DMS114 treated with DMSO at 0.1 percent for 48 hours (cell line): ENCODE data around the gene NOS1AP.

Experiments used
- DNase-seq: peaks from one replicate; lab custom pipeline; 2025; ENCODE audit not compliant: unreplicated experiment; lab: John Stamatoyannopoulos, UW

NOS1AP gene

DNA sequence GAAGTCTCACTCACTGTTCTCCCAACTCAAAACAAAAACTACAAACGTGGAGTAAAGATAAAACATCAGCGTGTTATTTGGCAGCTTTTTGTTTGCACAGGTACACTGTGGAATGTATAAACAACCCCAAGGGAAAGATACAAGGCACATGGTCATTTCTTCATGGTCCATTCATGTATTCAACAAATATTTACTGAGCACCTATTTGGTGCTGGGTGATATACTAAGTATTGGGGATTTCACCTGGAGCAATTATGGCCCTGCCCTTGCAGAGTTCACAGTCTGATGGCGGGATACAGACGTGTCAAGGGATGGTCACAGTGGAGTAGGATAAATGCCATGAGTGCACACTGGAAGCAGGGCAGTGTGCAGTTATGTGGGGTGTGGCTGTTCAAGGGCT lies 171.1 kb downstream of the NOS1AP start:
- no peak for DNase-seq

DNA sequence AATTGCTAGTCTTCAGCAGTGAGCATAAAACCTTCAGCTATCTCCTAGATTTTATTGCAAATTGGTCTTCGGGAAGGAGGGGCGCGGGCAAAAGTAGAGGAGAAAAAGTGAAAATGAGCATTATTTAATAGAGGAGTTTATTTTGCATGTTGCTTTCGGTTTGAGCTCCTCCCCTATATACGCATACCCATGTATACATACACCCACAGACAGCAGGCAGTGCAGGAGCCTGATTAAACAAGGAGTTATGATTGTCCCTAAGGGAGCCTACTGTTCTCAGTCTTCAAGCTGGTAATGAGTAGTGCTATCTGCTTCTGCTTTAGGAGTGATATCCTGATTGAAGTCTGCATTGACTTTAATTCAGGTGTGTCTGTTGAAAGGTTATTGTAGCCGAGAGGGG lies 173.3 kb downstream of the NOS1AP start:
- DNase-seq: no peak

DNA sequence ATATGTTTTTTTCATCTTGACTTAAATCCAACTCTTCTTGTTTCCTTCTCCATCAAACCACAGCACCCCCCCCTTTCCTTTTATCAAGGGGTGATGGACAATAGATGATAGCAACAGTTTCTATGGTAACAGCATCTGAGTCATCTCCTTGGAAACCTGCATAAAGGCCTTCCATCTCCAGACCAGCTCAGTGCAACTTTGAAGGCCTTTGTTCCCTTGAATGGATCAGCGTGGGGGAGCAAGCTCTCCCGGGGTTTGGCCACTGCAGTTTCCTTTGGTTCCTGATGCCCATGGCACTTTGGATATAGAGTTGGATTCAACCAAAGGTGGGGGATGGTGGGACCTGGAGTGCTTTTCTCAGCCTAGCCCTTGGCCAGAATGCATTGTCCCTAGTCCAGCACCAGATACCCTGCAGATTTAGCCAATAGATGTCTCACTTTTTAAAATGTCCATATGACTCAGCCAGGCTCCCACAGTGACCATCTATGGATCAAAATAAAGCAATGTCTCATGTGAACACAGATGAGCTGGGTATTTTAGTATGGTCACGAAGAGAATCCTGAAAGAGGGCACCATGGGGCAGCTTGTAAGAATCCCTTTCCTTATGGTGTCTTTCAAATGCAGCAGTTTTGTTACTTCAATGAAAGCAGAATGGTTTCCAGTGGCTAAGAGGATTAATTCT lies 179.5 kb downstream of the NOS1AP start:
- DNase-seq: no peak

DNA sequence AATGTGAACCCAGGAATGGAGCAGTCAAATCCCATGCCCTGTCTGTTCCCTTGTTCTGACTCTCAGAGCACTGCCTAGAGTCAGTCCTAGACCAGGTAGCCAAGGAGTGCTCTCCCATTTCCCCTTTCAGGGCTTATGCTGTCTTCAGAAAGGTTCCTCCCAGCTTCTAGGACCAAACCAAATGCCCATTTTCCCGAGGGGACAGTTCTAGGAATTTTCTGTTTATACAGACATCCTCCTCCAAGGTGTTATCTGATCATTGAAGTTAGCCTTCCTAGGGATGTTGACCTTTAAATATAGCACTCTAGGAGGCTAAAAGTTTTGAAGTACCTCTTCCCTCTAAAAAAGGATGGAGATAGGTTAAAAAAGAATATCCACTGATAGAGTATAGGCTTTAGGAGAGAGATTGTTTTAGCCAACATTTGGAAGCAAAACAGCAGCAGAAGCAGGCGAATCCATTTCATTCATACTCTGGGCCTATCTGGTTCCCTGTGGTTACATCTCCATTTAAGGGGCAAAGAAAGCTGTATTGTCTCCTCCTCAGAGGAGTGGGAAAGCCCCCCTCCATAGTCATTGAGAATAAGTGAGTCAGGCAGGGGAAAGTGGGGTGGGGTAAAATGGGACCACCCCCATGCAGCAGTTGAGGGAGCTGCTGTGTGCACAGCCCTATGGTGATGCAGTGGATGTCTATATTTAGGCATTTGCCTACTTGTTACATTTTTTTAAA lies 180.7 kb downstream of the NOS1AP start:
- no peak for DNase-seq

DNA sequence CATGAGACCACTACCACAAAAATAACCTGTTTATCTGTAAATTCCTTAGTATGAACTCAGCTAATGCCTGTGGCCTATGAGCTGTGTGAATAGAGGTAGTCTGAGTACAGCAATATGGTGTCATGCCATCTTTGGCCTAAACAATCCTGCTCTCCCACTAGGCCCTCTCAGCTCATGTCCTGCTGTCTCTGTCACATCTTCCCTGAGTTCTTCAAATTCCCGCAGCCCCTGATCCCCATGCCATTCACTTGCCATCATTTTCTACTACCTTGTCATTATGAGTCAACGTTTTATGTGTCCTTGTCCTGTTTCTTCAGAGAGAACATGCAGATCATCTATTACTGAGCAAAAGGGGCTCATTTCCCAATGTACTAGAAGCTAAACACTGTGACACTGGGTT lies 181.6 kb downstream of the NOS1AP start:
- DNase-seq: no peak

DNA sequence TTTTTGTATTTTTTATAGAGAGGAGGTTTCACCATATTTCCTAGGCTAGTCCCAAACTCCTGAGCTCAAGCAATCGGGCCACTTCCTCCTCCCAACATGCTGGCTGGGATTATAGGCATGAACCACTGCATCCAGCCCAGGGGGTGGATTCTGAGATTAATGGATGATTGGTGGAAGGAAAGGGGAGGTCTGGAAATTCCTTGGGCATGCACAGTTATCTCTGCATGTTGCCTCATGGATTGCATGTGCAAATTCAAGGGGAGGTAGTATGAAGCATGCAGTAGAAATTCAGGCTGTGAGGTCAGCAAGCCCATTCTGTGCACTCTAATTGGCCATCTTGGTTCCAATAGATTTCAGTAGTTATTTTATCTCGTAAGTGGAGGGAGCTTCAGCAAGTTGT lies 182.7 kb downstream of the NOS1AP start:
- no peak for DNase-seq

DNA sequence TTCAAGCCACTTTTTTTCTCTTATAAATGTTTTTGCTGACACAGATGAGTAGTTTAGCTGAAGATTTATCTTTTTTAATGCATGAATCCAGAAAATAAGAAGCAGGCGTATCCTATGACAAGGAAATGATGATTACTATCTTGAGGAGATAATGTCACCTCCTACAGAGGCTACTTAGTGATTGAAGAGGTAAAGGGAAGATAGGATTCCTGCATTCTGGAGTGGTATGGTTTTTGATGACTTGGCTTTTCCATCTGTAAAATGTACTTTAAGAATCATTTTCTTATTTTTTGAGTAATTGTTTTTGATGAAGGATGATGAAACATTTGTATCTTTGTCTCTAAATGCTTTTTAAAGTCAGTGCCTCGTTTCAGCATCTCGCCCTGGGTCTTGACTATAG lies 184.3 kb downstream of the NOS1AP start:
- DNase-seq: no peak

DNA sequence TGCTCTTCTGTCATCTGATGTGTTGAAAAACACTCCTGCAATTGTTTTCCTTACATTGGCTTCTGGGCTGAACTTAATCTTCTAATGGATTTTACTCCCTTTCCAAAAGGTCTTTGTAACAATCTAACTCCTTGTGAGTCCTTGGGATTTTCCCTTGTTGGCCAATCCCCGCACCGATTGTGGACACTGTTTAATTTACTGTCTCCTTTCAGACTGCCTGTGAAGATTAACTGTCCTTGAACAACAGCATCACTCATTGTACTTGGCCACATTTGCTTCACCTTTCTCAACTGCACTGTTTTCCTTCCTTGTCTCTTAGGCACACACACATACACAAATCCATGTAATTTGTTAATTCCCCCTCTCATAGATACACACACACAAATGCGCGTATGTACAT lies 186.8 kb downstream of the NOS1AP start:
- no peak for DNase-seq

DNA sequence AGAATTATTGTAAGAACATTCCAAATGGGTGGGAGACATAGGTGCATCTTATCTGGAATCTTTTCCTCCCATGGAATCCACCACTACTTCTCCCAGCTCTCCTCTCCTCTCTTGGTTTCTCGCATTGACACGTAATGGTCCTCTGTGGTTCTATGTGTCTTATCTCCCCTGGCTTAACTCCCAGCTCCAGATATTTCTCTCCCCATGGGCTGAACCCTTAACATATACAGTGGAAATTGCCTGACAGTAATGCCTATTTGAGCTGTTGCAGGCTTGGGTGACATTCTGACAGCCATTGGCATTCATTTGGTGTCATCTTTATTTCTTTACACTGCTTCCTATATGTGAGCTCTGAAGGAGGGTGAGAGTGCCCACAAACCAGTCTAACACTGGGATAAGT lies 188.9 kb downstream of the NOS1AP start:
- no peak for DNase-seq

DNA sequence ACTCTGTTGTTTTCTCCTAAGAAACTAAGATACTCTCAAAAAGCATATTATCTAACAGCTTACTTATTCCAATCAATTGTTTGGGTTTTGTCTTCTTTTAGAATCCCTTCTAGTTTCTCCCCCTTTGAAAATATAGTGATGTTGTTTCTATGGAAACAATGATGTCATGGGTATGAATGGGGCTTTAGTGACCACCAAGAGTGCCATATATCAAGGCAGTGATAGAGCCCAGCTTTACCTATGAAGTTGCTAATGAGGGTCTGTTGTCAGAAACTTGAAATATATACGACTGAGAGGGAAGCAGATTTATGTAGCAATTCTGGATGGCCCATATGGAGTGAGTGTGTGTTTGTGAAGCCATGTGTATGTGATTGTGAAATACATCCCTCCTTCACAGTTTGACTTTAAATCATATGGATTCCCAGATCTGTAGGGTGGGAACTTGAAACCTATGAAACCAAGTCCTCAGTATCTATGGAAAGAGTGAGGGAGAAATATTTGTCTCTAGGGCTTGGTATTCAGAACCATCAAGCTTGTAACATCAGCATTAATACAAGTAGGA lies 190.5 kb downstream of the NOS1AP start:
- no peak for DNase-seq

DNA sequence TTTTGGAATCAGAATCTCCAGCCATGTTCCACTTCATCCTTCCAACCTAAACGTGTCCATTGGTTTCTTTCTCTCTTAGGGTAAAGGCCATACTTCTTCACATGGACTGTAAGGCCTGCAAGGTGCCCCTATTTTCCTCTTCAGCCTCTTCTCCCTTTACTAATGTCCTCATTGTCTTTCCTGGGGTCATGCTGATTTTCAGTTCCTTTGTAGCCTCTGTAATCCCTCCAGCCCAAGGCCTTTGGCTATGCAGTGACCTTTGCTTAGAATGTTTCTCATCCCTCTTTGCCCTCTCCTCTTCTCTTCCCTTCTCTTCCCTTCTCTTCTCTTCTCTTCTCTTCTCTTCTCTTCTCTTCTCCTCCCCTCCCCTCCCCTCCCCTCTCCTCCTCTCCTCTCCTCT lies 194.6 kb downstream of the NOS1AP start:
- no peak for DNase-seq

DNA sequence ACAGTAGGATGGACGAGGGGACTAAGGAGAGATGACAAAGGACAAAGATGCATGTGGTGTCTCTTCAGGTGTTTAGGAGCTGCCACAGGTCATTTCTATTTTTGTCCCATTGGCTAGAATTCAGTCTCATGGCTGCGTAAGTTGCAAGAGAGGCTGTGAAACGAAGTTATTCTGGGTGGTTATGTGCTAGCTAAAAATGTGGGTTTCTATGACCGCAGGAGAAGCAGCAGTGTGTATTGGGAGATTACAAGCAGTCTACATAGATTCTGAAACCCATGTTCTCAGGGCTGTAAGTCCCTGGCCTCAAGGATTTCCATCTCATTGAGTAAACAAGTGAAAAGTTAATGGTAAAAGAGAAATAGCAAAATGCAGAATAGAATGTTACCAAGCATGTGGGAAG lies 196.5 kb downstream of the NOS1AP start:
- DNase-seq: no peak

DNA sequence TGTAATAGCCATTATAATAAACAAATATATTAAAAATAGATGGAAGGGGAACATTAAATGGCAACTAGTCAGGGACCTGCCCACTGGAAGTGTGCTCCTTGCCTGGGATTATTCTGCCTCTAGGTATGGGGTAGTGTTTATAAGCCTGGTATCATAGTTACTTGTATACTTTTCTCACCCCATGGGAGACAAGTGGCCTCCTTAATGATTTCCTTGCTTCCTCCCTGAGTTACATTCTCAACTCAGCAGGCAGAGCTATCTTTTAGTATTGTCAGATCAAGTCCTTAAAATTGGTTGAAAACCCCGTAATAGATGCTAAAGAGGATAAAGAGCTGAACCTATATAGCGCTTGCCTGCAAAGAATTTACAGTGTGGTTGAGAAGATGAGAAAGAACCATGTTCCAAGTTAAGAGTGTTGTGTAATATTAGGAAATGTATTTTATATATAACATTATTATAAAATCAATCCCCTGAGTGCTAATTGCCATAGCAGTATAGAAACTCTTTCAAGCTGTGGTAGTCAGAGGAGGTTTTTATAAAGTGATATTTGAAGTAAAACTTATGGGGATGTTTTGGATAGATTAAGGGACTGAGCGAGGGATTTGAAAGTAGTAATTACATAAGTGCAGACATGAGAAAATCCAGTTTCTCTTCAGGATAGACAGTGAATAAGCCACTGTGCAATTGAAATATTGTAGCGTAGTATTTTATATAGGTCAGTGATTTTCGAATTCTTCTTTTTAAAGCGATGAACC lies 200.7 kb downstream of the NOS1AP start:
- DNase-seq: no peak

DNA sequence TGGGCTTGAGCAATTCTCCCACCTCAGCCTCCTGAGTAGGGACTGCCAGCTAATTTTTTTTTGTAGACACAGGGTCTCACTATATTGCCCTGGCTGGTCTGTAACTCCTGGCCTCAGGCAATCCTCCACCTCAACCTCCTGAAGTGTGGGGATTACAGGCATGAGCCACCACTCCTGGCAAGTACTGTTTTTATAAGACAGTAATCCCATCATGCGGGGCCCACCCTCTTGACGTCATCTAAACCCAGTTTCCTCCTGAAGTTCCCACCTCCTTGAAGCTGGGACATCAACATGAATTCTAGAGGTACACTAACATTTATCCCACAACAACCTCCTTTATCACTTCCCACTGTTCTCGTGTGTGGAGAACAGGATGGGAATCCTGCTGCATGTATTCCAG lies 202.5 kb downstream of the NOS1AP start:
- DNase-seq: no peak

DNA sequence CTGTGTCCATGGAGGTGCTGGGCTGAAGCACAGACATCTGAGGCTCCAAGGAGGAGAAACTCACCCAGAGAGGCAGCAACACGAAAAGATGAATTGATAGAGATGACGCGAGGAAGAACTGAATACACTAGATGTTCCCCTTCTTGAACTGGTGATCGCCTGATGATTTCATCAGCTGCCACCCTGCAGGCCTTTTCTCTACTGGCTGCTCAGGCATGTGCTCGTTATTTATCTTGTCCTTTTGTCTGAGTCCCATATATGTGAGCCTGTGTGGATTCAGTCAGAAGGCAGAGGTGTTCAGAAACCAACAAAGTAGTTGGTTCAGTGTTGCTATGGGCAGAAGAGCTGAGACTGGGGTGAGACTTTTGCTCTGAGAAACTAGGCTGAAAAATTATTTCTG lies 202.9 kb downstream of the NOS1AP start:
- DNase-seq: no peak

DNA sequence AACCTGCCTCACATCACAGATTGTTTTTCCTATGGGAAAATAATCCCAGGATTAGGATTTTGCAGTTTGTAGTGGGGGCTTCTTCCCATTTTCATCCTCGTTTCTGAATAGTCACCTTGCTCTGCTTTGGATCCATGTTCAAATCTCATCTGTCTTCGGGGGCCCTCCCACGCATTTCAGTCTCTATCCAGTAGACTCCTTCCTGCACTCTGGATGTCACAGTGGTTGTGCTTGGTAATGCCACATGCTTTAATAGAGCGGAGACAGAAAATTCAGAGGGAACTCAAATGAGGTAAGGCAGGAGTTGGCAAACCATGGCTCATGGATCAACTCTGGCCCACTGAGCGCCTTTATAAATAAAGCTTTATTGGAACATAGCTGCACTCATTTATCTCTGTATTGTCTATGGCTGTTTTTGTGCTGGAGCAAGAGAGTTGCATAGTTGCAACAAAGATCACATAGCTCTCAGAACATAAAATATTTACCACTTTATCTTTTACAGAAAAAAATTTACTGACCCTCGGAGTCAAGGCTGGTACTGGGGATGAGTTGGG lies 206.2 kb downstream of the NOS1AP start:
- no peak for DNase-seq

DNA sequence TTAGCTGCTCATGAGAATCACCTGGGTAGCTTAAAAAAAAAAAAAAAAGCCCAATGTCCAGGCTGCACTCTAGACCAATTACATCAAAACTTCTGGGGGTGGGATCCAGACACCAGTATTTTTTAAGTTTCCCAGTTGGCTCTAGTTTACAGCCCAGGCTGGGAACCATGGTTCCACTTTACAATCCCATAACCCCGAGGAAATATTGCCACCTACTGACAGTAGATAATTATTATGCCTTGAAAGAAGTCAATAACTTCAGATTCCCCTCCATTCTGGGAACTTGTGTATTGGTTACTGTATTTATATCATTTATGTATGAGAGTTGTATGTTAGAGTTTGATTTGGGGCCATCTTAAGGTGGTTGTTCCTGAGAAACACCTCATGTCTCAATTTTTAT lies 207.0 kb downstream of the NOS1AP start:
- DNase-seq: peak; percentile 30

DNA sequence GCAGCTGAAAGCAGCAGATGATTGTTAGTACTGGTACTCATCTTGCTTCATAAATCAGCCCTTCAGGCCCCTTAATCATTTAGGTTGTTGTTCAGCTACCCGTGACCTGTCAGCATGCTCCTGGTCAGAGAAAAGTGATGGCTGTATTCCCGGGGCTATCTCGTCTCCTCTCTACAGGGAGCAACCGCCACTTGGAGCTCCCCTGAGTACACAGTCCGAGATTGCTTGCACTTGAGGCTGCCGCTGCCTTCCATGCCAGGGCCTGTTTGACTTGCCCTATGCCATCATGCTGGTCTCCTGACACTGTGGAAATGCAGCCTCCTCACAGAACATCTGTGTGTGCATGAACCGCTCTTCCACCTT lies 209.6 kb downstream of the NOS1AP start:
- DNase-seq: no peak

DNA sequence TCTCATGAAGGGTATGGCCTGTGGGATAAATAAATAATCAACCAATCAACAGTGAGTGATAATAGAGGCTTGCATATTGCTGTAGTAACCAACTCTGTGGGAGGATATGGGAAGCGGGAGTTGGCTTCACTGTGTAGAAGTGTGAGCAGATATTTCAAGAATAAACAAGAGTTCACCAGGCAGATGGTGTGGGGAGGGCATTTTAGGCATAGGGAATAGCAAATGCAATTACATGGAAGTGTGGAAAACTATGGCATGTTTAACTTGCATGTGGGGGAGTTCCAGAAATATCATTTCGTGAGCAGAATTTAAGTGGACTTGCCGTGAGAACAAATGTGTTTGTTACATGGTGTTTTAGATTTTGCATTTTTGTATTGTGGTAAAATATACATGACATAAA lies 211.9 kb downstream of the NOS1AP start:
- no peak for DNase-seq

DNA sequence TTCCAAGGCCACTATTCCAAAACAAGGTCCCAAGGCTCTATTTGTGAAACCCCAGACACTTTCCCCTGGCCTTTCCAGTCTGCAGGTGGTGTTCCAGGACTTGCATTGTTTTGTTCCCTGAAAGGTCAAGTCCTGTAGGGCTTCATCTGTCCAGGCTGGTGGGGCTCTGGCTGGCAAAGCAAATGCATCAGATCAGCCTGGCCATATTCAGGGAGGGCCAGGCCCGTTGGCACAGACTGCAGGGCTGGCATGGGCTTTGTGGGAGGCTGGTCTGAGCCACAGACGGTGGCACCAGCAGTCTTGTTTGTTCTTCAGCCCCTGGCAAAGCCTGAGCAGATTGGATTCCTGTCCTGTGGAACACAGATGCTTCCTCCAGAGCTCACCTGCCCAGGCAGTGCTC lies 214.2 kb downstream of the NOS1AP start:
- no peak for DNase-seq

DNA sequence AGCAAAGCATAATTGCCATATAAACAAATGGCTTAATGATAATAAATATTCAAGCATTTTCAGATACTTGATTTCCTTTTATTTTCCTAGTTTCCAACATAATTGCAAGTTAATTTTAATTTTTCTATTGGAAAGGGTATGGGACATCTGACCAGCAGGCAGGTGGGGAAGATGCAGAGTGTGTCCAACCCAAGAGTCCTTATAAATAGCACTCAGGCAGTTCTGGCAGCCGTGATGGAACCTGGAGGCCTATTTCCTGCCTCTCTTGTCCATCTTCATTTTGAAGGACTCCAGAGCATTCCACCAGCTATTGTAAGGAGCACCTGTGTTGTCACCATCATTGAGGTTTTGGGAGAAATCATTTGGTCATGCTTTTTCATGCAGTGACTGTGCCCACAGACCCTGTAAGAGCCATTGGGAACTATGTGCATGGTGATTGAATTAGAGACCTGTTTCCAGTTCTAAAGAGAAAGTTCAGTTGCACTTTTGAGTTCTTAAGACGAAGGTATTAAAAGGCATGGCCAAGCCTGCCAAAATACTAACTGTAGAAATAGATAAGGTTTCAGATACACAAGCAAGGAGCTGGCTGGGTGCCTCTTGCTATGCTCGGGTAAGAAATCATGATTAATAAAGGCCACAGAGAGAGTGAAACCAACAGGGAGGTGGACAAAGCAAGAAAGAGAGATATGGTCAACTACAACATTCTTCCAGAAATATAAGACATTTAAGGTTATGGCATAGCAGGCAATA lies 214.9 kb downstream of the NOS1AP start:
- no peak for DNase-seq
